H1 (cell line): ENCODE data around the gene URAD. TPM values are rescaled to one million over a fixed set of nuclear protein-coding genes. Genes with fewer than 3 reads are reported as not detected.
"Not testable (repeated sequence)": the region's sequence is repeated elsewhere in the genome, so short reads cannot be mapped to it uniquely, and the experiment has no call there.

ENCODE experiments used
- CTCF ChIA-PET: fragments of 300-600 bp; sonication (Branson Sonifier 250); formaldehyde crosslinking; loops from one replicate; lab custom pipeline; 2021; ENCODE audit not compliant: partially characterized antibody; lab: Charles Lee
- POLR2A ChIA-PET: fragments of 300-600 bp; sonication (Branson Sonifier 250); formaldehyde crosslinking; loops from one replicate; lab custom pipeline; 2021; ENCODE audit warnings: inconsistent platforms; ENCODE audit not compliant: partially characterized antibody; lab: Charles Lee
- DNase-seq, 2 experiments: peaks; one replicate each; pipeline versions ENCODE4 v3.0.0 to v3.0.0-alpha.2; 2010 to 2022; ENCODE audit warnings: low spot score in 2 of 2, low read depth in 1 of 2, mixed read lengths in 1 of 2
- FAIRE-seq: peaks from 2 replicates; lab custom pipeline; 2011; peaks lifted over from hg19 to GRCh38; lab: Jason Lieb, UNC
- H2AFZ ChIP-seq: 2 replicates; pipeline ENCODE4 v1.8.1; 2012; ENCODE audit warnings: low read length, inconsistent platforms
- H2AK5ac ChIP-seq: 2 replicates; pipeline ENCODE4 v1.6.1; 2013; ENCODE audit warnings: low read depth, low read length
- H2BK120ac ChIP-seq: replicated peaks from 2 replicates; pipeline ENCODE3; 2013; ENCODE audit warnings: low read depth, low read length, inconsistent platforms
- H2BK12ac ChIP-seq: 2 replicates; pipeline ENCODE4 v1.6.1; 2013; ENCODE audit warnings: low read depth, low read length
- H2BK15ac ChIP-seq: 2 replicates; pipeline ENCODE4 v1.6.1; 2013; ENCODE audit warnings: low read length
- H2BK20ac ChIP-seq: 2 replicates; pipeline ENCODE4 v1.6.1; 2013; ENCODE audit warnings: low read length
- H2BK5ac ChIP-seq: 2 replicates; pipeline ENCODE4 v1.6.1; 2013; ENCODE audit warnings: low read depth, low read length
- H3K14ac ChIP-seq: 2 replicates; pipeline ENCODE4 v1.6.1; 2013; ENCODE audit warnings: inconsistent platforms; ENCODE audit not compliant: insufficient read length
- H3K18ac ChIP-seq: 2 replicates; pipeline ENCODE4 v1.6.1; 2013; ENCODE audit warnings: low read length; ENCODE audit errors: extremely low read depth
- H3K23ac ChIP-seq: 2 replicates; pipeline ENCODE4 v1.6.1; 2013; ENCODE audit warnings: inconsistent platforms; ENCODE audit not compliant: insufficient read length
- H3K23me2 ChIP-seq: 2 replicates; pipeline ENCODE4 v1.6.1; 2013; ENCODE audit warnings: low read depth, low read length
- H3K27ac ChIP-seq: 2 replicates; pipeline ENCODE4 v1.6.1; 2011; ENCODE audit warnings: low read depth, low read length, inconsistent platforms
- H3K27me3 ChIP-seq, 4 experiments: replicated peaks in 1 of 4; 1 replicate in 1 of 4; 2 replicates in 3 of 4; pipeline versions ENCODE4 v1.6.1 to v1.8.1; 2011 to 2013; ENCODE audit warnings: low read length in 3 of 4, mild to moderate bottlenecking in 3 of 4, inconsistent platforms in 2 of 4, mixed read lengths in 2 of 4, moderate library complexity in 1 of 4; ENCODE audit not compliant: control insufficient read depth in 3 of 4, insufficient read depth in 3 of 4; ENCODE audit errors: extremely low read depth in 1 of 4
- H3K36me3 ChIP-seq, 4 experiments: 2 replicates each; pipeline versions ENCODE4 v1.6.1 to v1.8.1; 2011 to 2013; ENCODE audit warnings: mild to moderate bottlenecking in 4 of 4, low read length in 3 of 4, moderate library complexity in 2 of 4, control low read depth in 1 of 4, inconsistent platforms in 1 of 4; ENCODE audit not compliant: insufficient read depth in 4 of 4, control insufficient read depth in 2 of 4
- H3K4ac ChIP-seq: replicated peaks from 2 replicates; pipeline ENCODE3; 2013; ENCODE audit warnings: low read length, low read depth, mixed read lengths, inconsistent platforms; ENCODE audit not compliant: insufficient read length
- H3K4me1 ChIP-seq, 4 experiments: replicated peaks in 1 of 4; 1 replicate in 1 of 4; 2 replicates in 3 of 4; pipeline versions ENCODE4 v1.6.1 to v1.8.1; 2011 to 2013; ENCODE audit warnings: low read length in 3 of 4, inconsistent platforms in 2 of 4, mixed read lengths in 1 of 4; ENCODE audit not compliant: insufficient read depth in 4 of 4, control insufficient read depth in 3 of 4
- H3K4me2 ChIP-seq, 2 experiments: 2 replicates each; pipeline versions ENCODE4 v1.6.1 to v1.8.1; 2011 to 2013; ENCODE audit warnings: low read depth in 2 of 2, low read length in 2 of 2, control low read depth in 1 of 2, inconsistent platforms in 1 of 2, mild to moderate bottlenecking in 1 of 2; ENCODE audit not compliant: insufficient read depth in 1 of 2
- H3K4me3 ChIP-seq, 4 experiments: fragments of 200-600, 300-600 bp in 1 of 4; sonication (generic), shearing (Covaris generic), sonication (Bioruptor Twin) in 1 of 4; 2 replicates each; pipeline versions ENCODE4 v1.5.1 to v1.8.1; 2011 to 2016; ENCODE audit warnings: low read length in 4 of 4, low read depth in 3 of 4, control low read depth in 2 of 4, inconsistent platforms in 2 of 4, mild to moderate bottlenecking in 2 of 4, mixed read lengths in 1 of 4, moderate library complexity in 1 of 4; ENCODE audit not compliant: insufficient read depth in 2 of 4; ENCODE audit errors: extremely low read depth in 1 of 4
- H3K56ac ChIP-seq: replicated peaks from 2 replicates; pipeline ENCODE3; 2013; ENCODE audit warnings: low read depth, mild to moderate bottlenecking, mixed read lengths, low read length, inconsistent platforms; ENCODE audit not compliant: insufficient read length
- H3K79me1 ChIP-seq: 2 replicates; pipeline ENCODE4 v1.6.1; 2013; ENCODE audit warnings: low read depth, low read length, control low read depth
- H3K79me2 ChIP-seq, 2 experiments: 2 replicates each; pipeline versions ENCODE4 v1.6.1 to v1.8.1; 2012 to 2013; ENCODE audit warnings: low read length in 2 of 2, mild to moderate bottlenecking in 2 of 2, inconsistent platforms in 1 of 2; ENCODE audit not compliant: insufficient read depth in 2 of 2, control insufficient read depth in 1 of 2
- H3K9ac ChIP-seq, 4 experiments: replicated peaks in 1 of 4; 1 replicate in 1 of 4; 2 replicates in 3 of 4; pipeline versions ENCODE4 v1.6.1 to v1.8.1; 2011 to 2013; ENCODE audit warnings: low read depth in 3 of 4, low read length in 3 of 4, control low read depth in 2 of 4, mild to moderate bottlenecking in 2 of 4, moderate library complexity in 2 of 4, inconsistent platforms in 1 of 4; ENCODE audit errors: extremely low read depth in 1 of 4
- H3K9me3 ChIP-seq, 2 experiments: 2 replicates each; pipeline versions ENCODE4 v1.6.1 to v1.8.1; 2012 to 2013; ENCODE audit warnings: mild to moderate bottlenecking in 2 of 2, moderate library complexity in 2 of 2, control low read depth in 1 of 2, inconsistent platforms in 1 of 2, low read depth in 1 of 2, low read length in 1 of 2, mixed read lengths in 1 of 2; ENCODE audit not compliant: insufficient read depth in 2 of 2
- H4K20me1 ChIP-seq, 2 experiments: replicated peaks in 1 of 2; 2 replicates each; pipeline versions ENCODE3 to v1.8.1; 2011 to 2013; ENCODE audit warnings: inconsistent platforms in 2 of 2, low read length in 2 of 2, mild to moderate bottlenecking in 1 of 2; ENCODE audit not compliant: insufficient read depth in 2 of 2, control insufficient read depth in 1 of 2
- H4K5ac ChIP-seq: 2 replicates; pipeline ENCODE4 v1.6.1; 2013; ENCODE audit warnings: low read length, low read depth, mixed read lengths, inconsistent platforms; ENCODE audit not compliant: insufficient read length
- H4K8ac ChIP-seq: 2 replicates; pipeline ENCODE4 v1.8.0; 2013; ENCODE audit warnings: mild to moderate bottlenecking, moderate library complexity, low read length, inconsistent platforms; ENCODE audit not compliant: insufficient read depth; ENCODE audit errors: extremely low read depth
- H4K91ac ChIP-seq: replicated peaks from 2 replicates; pipeline ENCODE3; 2013; ENCODE audit warnings: low read length, mixed read lengths, inconsistent platforms; ENCODE audit not compliant: insufficient read length
- RNF2 ChIP-seq: fragments of 200-900, 300-1000 bp; sonication (generic); IDR thresholded peaks from 2 replicates; pipeline ENCODE4 v1.7.1; 2016; ENCODE audit warnings: borderline replicate concordance, low read depth, mild to moderate bottlenecking, antibody characterized with exemption, low read length; ENCODE audit not compliant: poor library complexity, severe bottlenecking; ENCODE audit errors: missing control alignments
- WGBS, 2 experiments: shearing (Covaris generic) in 1 of 2; methylation state at CpG; one replicate each; pipeline versions ENCODE4 v1.1.6 to v1.1.7; 2013 to 2015; ENCODE audit warnings: low lambda C conversion rate in 2 of 2, mixed read lengths in 2 of 2, inconsistent platforms in 1 of 2, low coverage in 1 of 2, missing lambda C conversion rate in 1 of 2; ENCODE audit not compliant: insufficient replicate concordance in 2 of 2, insufficient coverage in 1 of 2, insufficient read length in 1 of 2; ENCODE audit errors: extremely low coverage in 1 of 2, missing lambda C conversion rate in 1 of 2; 5-methylcytosine and 5-hydroxymethylcytosine counted together
- polyA plus RNA-seq, 7 experiments: library from polyadenylated mRNA; depleted of rRNA in 3 of 7; stranded (reverse) in 5 of 7; unstranded in 2 of 7; fragments of >200 nt in 5 of 7; fragments of 200-250 nt in 2 of 7; gene quantifications; 1 replicate in 5 of 7; 2 replicates in 1 of 7; 4 replicates in 1 of 7; pipeline versions ENCODE4 v1.2.1 to v1.2.3, GENCODE V29; 2011 to 2013; ENCODE audit warnings: missing spikeins in 2 of 7, mixed read lengths in 2 of 7
- total RNA-seq: library from RNA; stranded (reverse); fragmentation: NEBNext Ultra II Directional; extraction: Animal tissue kit (Norgen Biotek cat#: 25700); gene quantifications from 2 replicates; pipeline ENCODE4 v1.2.1, GENCODE V29; 2021

The URAD gene
- total and polyA plus RNA-seq, 2 of the 8 experiments (the other 6 are each of a cell fraction or from before 2014, with no cell fraction given) = not detected

GRCh38 chr13:27964206-27964605 is 24.3 kb downstream of the URAD start:
- WGBS, 2 experiments = 46% methylated on average over 13 of the region's 13 CpGs; no CpG with 5 or more reads in 1 of the 2 experiments
- H3K23me2 ChIP-seq, H3K27ac ChIP-seq, H3K4ac ChIP-seq, H3K18ac ChIP-seq, H3K4me2 ChIP-seq, H3K36me3 ChIP-seq, H4K5ac ChIP-seq, H2BK15ac ChIP-seq, H2BK20ac ChIP-seq, H3K79me2 ChIP-seq, H2BK120ac ChIP-seq, H2BK5ac ChIP-seq, H4K91ac ChIP-seq, H3K56ac ChIP-seq, H3K14ac ChIP-seq, H3K23ac ChIP-seq, H2AK5ac ChIP-seq, H4K8ac ChIP-seq, H3K4me3 ChIP-seq, H2AFZ ChIP-seq, DNase-seq: not testable (repeated sequence)
- Histone ChIP-seq H4K20me1 (peaks cover 21 to 39% of the 10 kb centered on the region in 2 experiments), H3K27me3 (peaks cover 92 to 100% (median 98%) of the 10 kb centered on the region in 4 experiments), H2BK12ac (0 out of 2 replicates have a peak overlapping the region, but pooled peaks have one; percentile 52), H3K4me1 (peaks cover 10 to 47% (median 29%) of the 10 kb centered on the region in 4 experiments; a peak in 6 of 7 replicates)
- ChIA-PET POLR2A (interaction anchor here (5.6 kb wide), 1 partner anchor 14 kb away, joined by 31 read pairs; no protein-coding TSS in a partner anchor), CTCF (interaction anchor here (0.5 to 19.7 kb wide), 8 partner anchors 9 to 589 kb away, joined by 3 to 283 read pairs (median 6); partner anchors contain the start of genes CDX2 and URAD)
- TF ChIP-seq RNF2 = peak; percentile 80
- TF ChIP-seq, all 59 proteins: peak for 1; not testable (repeated sequence) for 58
- H3K79me1 ChIP-seq, FAIRE-seq, H3K9ac ChIP-seq, H3K9me3 ChIP-seq: not testable (repeated sequence)
